Dermis blood vessel endothelial cell (primary cell): Measurements from ENCODE around the gene CPT1C. TPM values are rescaled to one million over a fixed set of nuclear protein-coding genes. Genes with fewer than 3 reads are reported as not detected.

ENCODE experiments used
- DNase-seq: peaks from one replicate; pipeline ENCODE4 v3.0.0; 2010
- total RNA-seq: library from RNA; depleted of rRNA; stranded (reverse); fragments of >200 nt; gene quantifications from 2 replicates; pipeline ENCODE4 v1.2.3, GENCODE V29; 2014

Gene CPT1C
- total RNA-seq, 1 donor from 2014 or later, result 19.1 TPM

DNA sequence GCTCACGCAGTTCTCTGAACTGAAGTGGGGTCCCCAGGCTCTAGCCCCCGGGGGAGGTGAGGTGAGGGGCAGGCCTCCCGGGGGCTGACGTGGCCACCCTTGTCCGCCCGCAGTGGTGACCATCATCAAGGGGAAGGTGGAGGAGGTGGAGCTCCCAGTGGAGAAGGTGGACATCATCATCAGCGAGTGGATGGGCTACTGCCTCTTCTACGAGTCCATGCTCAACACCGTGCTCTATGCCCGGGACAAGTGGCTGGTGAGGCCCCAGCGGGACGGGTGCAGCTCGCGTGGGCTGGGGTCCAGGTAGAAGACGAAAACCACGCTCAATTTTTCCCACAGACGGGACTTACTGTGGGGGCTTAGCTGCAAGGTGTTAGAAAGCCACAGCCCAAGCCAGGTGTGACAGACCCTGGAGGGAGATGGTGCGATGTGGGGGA, 7.1 kb upstream of the CPT1C start:
- no peak for DNase-seq

DNA sequence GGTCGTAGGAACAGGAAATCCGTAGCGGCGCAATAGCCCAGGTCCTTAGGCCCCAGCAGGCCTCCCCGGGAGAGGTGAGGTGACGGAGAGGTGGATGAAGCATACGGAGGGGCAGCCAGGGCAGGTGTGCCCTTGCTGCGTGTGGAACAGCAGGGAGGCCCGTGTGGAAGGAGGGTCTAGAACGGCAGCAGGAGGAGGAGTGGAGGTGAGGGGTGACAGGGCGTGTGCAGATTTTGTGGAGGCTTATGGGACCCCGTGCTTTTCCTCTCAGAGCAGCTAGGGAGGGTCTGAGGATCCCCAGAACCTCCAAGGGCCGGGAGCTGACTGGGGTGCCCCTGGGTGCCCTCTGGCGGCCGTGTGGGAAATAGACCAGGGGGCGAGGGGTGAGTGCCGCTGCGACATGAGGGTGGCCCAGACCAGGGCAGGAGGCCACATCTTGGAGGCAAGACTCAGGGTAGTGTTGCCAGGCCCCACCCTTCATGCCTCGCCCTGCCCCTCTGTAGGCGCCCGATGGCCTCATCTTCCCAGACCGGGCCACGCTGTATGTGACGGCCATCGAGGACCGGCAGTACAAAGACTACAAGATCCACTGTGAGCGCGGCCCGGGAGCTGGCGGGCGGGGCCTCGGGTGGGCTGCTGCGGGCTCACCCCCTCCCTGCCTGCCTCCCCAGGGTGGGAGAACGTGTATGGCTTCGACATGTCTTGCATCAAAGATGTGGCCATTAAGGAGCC, 6.5 kb upstream of the CPT1C start:
- DNase-seq, result peak; percentile 47

DNA sequence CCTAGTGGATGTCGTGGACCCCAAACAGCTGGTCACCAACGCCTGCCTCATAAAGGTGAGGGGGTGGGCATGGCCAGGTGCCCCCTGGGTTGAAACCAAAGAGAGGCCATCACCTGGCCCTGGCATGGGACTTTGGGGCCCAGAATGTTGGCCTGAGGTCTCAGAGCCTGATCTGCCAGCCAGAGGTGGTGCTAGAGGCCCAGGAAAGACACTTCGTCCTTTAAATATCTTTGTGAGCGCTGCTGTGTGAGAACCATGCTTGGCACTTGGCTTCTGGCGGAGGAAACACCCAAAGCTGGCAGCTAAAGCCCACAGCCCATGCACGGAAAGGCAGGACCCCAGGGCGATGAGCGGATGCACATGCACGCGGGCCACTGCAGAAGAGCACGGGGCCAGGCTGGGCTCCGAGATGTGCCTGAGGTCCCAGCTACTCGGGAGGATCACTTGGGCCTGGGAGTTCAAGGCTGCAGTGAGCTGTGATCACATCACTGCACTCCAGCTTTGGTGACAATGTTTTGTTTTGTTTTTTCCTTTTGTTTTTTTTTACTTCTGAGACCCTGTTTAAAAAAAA, 5.8 kb upstream of the CPT1C start:
- DNase-seq, result no peak

DNA sequence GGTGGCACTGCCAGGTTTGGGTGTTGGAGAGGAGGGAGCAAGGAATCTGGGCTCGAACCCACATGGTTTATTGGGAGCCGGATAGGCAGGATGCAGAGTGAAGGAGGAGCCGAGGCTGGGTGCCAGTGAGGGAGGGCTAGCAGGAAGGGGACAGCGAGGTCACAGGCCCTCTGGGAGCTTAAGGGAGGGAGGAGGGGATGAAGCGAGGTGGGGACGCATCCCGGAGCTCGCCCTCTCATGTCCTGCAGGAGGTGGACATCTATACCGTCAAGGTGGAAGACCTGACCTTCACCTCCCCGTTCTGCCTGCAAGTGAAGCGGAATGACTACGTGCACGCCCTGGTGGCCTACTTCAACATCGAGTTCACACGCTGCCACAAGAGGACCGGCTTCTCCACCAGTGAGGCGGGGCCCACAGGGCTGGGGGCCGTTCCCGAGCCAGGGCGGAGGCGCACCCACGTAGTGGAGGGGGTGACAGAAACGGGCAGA, 5.0 kb upstream of the CPT1C start:
- no peak for DNase-seq

DNA sequence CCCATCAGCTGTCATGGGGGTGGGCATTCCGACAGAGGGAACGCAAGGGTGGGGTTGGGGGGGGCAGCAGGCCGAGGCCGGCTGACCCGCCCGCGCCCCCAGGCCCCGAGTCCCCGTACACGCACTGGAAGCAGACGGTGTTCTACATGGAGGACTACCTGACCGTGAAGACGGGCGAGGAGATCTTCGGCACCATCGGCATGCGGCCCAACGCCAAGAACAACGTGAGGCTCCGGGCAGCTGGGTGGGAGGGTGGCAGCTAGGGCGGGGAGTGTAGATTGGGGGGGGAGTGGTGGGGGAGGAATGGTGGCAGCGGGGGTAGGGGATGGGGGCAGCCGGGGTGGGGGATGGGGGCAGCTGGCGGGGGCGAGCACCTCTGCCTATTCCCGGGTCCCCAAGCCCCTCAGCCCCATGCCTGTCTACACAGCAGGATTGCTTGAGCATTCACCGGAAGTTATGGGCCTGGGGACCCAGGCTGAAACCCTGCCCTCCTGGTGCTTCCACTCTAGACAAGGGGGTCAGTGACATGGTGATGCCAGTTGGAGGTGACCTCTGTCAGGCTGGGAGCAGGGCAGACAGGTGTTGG, 4.3 kb upstream of the CPT1C start:
- DNase-seq, result no peak

DNA sequence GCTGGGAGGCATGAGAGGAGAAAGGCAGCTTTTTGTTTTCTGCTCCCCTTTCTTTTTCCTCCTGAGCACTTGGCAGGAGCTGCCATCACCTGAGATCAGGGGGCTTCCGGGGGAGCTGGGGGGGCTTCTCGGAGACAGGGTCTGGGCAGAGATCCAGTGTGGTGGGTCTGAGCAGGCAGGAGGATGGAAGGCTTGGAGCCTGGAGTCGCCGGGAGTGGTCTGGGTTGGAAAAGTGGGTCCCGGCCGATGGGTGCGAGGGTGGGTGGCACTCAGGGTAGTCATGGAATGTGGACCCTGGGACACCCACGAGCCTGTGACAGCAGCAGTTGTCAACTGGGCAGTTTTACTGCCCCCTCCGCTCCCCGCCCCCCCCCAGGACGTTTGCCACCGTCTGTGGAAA, 3.8 kb upstream of the CPT1C start:
- no peak for DNase-seq

DNA sequence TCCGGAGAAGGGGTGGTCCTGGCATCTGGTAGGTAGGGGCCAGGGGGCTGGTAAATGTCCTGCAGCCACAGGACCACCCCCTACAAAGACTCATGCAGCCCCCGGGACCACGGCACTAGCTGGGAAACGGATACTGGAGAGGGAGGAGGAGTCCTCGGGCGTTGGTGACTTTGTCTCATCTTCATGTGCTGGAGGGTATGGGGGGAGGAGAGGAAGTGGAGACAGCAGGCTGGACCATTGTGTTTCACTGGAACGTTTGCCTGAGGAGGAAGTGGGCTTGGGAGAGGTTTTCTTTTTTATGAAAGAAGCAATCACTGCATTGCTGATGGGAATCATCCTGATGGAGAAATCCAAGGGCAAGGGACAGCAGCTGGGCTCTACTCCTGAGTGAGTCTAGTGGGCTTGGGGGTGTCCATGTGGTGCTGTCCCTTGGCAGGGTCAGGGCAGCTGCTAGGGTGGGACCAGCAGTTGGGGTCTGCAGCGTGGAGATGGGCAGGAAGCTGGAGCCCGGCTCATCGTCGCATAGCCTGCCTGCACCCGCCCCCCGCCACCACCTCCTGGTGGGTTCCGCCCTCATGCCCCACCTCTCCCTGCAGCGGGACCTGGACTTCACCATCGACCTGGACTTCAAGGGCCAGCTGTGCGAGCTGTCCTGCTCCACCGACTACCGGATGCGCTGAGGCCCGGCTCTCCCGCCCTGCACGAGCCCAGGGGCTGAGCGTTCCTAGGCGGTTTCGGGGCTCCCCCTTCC, 3.2 kb upstream of the CPT1C start:
- peak; percentile 81 for DNase-seq

DNA sequence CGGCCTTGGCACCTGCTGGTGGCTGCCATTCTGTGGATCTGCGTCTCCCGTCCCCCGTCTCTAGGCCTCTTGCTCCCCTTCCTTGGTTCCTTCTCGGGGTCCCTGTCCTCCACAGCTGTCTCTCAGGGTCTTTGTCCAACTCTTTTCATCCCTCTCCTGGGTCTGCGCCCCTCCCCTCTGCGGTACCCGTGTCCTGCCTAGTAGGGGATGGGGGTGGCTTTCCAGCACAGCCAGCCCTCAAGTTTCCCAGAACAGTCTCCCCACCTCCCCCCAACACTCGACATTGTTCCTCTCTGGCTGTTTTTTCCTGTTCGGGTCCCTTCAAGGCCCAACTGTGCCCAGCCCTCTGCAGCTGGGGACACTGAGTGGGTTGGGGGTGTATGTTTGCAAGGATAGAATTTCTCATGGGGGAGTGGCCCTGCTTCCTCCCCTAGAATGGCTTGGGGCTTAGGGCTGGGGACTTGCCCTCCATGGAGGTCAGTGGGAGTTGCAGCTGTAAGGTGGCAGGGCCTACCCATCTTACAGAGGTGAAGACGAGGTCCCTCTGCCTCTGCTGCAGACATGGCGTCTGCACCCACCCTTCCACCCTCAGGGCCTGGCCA, 2.3 kb upstream of the CPT1C start:
- peak; percentile 62 for DNase-seq

DNA sequence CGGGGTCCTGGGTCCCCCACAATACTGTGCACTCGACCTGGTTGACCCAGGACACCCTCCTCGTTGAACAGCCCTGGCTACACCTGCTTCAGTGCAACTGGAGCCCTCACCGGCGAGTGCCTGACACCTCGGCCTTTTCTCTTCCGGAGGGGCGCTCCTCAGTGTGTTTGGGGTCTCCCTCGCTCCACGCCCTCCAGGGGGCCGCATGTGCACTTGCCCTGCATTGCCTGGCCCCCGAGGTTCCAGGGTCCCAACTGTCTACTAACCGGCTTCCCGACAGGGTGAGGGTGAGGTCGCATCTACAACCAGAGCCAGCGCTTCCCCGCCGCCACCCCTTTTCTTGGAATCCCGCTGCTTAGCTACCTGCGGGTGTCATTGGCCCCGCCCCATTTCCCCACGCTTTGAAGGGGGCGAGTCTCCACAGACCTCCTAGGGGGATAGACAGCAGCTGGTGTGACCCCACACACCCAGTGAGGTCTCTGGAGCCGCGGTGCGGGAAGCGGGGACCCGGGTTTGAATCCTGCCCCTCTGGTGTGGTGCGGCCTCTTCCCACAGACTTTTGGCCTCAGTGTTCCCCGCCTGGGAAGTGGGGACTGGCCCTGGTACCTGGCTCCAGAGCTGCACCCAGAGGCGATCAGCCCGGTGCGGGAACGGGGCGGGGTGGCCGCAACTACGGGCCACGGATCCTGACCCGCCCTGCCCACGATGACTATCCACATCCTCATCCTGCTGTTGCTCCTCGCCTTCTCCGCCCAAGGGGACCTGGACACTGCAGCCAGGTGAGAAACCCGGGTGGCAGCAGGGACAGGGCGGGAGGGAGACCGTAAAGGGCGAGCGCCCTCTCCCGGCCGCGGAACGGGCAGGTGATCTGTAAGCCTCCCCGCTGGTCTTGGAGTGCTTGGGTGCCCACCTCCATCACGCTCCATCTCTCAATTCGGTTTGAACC, 1.5 kb upstream of the CPT1C start, which contains the start of gene ADM5:
Gene ADM5, plus strand, starts transcription at position 462 of the 946 bp plus-strand sequence. Its CDS starts 244 bp downstream, at position 706.
- peak; percentile 68 for DNase-seq

DNA sequence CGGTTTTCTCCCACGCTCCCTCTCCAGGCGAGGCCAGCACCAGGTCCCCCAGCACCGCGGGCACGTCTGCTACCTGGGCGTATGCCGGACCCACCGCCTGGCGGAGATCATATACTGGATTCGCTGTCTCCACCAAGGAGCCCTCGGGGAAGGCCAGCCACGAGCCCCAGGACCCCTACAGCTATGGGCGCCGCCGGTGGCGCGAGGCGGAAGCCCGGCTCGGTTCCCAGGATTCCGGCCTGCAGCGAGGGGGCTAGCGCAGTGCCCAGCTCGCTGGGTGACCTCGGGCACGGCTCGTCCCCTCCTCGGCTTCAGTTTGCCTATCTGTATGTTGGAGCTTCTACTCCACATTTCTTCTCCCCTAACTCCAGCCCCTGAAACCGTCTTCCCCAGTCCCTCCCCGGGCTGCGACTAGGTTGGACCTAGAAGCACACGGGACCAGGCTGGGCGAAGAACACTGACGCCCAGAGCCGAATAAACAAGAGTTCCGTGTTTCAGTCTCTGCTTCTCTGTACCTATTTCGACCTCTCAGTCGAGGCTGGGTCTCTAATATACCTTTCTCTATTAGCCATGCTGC, 749 bp upstream of the CPT1C start:
- no peak for DNase-seq

DNA sequence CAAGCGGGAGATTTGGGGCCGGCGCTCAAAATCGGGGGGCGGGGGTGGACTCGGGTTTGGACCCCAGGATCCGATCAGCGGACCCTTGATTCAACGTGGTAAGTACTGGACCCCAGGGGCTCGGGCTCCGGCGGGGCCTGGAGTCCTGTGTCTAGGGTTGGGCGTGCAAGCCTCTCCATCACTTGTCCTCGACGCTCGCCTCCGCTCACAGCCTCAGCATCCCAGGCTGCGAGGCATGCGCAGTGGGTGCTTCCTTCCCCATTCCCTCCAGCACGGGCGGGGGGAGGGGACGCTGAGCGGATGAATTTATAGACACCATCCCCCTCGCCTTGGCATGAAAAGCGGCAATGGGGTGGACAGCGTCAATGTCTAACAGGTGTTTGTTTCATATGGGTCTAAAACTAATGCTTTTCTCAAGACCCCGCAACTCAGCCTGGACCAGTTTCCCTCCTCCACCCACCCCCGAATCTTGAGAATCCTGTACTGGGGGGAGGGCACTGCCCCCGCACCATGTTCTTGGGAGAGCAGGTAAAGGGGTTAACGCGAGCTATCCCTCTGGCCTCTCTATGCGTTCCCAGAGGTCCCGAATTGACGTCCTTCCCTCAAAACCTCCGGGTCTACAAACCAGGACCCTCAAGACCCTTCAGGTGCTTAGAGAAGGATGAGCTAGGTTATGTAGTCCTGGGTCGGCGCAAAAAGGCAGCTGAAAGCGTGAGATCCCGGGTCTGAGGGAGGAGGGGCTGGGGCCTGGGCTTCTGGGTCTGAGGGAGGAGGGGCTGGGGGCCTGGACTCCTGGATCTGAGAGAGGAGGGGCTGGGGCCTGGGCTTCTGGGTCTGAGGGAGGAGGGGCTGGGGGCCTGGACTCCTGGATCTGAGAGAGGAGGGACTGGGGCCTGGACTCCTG, 579 bp downstream of the CPT1C start:
- DNase-seq, result peak; percentile 70

DNA sequence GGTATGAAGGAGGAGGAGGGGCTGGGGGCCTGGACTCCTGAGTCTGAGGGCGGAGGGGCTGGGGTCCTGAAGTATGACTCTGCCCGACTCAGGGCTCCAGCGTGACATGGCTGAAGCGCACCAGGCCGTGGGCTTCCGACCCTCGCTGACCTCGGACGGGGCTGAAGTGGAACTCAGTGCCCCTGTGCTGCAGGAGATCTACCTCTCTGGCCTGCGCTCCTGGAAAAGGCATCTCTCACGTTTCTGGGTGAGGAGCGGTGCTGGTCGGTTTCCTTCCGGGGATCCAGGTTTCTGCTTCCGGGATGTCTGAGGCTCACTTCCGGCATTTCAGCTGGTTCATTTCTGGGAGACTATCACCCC, 1.2 kb downstream of the CPT1C start:
- DNase-seq, result no peak

DNA sequence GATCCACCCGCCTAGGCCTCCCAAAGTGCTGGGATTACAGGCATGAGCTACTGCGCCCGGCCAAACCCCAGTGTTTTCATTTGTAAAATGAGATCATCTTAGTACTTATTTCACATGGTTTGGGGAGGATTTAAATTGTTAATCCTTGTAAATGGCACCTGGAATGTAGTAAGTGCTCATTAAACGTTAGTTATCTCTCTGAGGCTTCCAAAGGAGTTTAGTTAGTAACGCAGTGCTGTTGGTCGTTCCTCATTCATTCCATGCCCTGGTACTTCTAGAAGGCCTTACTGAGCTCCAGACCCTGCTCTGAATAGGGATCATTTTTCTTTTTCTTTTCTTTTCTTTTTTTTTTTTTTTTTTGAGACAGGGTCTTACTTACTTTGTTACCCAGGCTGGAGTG, 5.2 kb downstream of the CPT1C start:
- DNase-seq, result no peak

DNA sequence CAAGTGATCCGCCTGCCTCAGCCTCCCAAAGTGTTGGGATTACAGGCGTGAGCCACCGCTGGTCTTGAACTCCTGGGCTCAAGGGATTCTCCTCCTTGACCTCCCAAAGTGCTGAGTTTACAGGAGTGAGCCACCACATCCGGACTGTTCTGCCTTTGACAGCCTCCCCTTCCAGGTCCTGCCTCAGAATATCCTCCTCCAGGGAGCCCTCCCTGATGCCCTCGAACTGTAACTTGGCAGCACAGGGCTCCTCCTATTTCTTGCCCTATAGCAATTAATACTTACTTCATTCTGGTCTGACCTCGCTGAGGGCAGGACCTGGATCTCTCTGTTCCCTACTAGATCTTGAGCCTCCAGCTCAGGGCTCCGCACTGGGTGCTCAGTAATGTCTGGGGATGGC, 5.9 kb downstream of the CPT1C start:
- DNase-seq, result no peak

DNA sequence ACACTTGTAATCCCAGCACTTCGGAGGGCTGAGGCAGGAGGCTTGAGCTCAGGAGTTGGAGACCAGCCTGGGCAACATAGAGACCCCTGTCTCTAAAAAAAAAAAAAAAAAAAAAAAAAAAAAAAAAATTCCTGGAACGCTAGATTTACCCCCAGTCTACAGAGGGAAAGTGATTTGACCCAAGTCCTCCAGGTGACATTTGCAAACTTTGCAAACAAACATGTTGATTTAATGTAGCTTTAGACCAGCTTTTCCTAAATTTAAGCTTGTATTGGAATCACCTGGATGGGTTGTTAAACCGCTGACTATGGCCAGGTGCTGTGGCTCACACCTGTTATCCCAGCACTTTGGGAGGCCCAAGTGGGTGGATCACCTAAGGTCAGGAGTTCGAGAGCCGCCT, 8.4 kb downstream of the CPT1C start:
- no peak for DNase-seq

DNA sequence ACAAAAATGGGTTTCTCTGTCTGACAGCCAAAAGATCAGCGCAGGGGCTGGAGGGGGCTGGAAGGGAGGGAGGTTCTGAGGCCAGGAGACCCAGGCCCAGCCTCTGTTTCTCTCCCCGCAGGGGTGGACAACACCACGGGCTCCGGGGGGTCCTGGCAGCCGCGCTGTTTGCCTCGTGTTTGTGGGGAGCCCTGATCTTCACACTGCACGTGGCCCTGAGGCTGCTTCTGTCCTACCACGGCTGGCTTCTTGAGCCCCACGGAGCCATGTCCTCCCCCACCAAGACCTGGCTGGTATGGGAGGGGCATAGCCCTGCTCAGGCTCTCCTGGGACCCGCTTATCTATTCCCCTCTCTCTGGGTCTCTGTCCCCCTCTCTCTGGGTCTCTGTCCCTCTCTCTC, 9.6 kb downstream of the CPT1C start:
- no peak for DNase-seq

DNA sequence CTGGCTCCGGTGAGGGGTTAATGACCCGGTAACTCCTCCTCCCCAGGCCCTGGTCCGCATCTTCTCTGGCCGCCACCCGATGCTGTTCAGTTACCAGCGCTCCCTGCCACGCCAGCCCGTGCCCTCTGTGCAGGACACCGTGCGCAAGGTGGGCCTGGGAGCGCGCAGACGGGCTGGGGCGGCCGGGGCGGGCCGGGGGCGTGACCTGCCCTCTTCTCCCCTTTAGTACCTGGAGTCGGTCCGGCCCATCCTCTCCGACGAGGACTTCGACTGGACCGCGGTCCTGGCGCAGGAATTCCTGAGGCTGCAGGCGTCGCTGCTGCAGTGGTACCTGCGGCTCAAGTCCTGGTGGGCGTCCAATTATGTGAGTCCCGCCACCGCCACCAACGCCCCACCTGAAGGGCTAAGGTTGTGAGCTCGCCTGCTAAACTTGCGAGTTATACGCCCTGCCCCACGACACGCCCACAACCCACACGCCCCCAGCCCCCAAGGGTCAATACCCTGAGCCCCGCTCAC, 10.4 kb downstream of the CPT1C start:
- no peak for DNase-seq

DNA sequence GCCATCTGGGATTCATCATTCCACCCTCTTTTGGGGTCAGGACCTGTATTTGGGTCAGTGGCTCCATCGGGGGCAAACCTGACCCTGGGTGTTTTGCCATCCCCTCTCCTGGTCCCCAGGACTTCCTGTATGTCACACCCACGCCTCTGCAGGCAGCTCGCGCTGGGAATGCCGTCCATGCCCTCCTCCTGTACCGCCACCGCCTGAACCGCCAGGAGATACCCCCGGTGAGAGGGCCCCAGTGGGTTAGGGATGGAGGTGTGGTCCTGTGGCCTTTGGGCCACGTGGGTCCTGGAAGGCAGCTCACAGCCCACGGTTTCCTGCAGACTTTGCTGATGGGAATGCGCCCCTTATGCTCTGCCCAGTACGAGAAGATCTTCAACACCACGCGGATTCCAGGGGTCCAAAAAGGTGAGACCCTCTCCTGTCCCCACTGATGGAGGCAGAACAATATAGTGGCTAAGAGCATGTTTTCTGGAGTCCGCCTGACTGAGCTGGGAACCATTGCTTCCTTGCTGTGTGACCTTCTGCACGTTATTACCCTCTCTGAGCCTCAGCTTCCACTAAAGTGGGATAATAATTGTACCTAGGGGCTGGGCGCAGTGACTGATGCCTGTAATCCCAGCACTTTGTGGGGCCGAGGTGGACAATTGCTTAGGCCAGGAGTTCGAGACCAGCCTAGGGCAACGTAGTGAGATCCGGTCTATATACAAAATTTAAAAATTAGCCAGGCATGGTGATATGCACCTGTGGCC, 14.1 kb downstream of the CPT1C start:
- DNase-seq, result no peak

DNA sequence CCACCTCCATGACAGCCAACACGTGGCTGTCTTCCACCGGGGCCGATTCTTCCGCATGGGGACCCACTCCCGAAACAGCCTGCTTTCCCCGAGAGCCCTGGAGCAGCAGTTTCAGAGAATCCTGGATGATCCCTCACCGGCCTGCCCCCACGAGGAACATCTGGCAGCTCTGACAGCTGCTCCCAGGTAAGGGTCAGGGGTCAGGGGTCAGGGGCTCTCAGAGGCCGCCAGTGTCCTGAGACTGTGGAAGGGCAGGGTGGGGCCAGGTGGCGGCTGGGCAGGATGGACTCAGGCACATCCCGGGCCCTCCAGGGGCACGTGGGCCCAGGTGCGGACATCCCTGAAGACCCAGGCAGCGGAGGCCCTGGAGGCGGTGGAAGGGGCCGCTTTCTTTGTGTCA, 15.0 kb downstream of the CPT1C start:
- DNase-seq, result no peak
